Measurements from ENCODE around the gene HDC.

The HDC gene, protein sequence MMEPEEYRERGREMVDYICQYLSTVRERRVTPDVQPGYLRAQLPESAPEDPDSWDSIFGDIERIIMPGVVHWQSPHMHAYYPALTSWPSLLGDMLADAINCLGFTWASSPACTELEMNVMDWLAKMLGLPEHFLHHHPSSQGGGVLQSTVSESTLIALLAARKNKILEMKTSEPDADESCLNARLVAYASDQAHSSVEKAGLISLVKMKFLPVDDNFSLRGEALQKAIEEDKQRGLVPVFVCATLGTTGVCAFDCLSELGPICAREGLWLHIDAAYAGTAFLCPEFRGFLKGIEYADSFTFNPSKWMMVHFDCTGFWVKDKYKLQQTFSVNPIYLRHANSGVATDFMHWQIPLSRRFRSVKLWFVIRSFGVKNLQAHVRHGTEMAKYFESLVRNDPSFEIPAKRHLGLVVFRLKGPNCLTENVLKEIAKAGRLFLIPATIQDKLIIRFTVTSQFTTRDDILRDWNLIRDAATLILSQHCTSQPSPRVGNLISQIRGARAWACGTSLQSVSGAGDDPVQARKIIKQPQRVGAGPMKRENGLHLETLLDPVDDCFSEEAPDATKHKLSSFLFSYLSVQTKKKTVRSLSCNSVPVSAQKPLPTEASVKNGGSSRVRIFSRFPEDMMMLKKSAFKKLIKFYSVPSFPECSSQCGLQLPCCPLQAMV

DNA sequence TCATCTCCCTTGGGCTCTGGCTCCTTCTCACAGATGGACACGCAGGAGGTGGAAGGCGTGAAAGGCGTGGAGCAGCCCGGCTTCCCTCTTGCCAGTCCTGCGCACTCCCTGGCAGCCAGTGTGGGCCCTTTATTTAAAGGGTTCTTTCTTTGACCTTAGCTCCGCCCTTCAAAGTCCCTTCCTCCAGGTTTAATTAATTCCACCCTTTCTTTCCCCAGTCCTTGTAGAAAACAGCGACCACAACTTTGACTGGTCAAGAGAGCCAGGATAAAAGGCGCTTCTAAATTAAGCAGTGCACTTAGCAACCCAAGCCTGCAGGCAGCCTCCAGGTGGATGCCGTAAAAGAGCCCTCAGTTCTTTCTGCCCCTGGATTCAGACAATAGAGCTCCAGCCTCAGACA, at the start of gene HDC:
Gene HDC, minus strand, starts transcription at position 107 of the 400 bp plus-strand sequence. Its CDS starts 103 bp downstream, at position 4.
- DNase-seq (ENCODE audit: low spot score) = no peak

DNA sequence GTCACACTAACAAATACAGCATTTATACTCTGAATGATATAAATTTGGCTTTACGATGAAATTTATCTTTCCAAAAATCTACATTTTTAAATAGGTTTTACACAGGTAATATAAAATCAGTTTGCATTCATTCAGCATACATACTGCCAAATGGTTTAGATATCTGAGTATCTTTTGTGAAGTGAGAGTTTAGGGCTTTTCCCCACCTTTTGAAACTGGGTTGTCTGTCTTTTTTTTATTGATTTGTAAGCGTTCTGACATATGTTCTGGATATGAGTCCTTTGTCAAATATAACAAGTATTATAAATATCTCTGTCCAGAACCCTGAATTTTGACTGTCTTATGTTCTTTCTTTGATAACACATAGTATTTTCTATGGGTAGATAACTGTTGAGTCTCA, 47.1 kb upstream of the HDC start:
- no peak for DNase-seq (ENCODE audit: low spot score)

DNA sequence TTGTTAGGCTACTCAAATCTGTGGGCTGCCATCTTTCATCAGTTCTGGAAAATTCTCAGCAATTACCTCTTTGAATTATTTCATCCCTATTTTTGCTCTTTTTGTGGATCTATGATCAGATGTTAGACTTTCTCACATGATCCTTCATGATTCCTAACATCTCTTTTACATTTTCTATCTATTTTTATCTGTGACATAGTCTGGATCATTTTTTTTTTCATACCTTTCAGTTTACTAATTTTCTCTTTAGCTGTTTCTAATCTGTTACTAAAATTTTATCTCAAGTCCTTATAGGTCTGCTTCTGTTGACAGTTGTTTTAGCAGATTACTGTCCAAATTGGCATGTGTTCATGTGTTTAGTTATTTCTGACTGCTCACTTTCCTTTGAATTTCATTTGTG, 42.3 kb upstream of the HDC start:
- no peak for DNase-seq (ENCODE audit: low spot score)

DNA sequence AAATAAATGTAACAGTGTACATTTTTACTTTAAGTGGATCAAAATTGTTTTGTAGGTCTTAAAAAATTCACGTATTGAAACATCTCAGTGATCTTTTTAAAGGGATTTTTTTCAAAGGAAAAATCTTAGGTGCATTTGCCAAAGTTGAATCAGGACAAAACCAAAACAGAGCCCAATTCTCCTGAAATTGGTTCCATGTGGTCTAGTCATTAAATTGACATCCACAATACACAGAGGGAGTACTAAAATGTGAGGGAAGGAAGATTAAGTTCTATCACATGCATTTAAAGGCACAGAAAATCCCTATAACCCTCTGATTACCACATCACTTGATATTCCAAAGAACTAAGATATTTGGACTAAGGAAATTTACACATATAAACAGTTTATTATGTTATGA, 39.3 kb upstream of the HDC start:
- DNase-seq (ENCODE audit: low spot score) = no peak

DNA sequence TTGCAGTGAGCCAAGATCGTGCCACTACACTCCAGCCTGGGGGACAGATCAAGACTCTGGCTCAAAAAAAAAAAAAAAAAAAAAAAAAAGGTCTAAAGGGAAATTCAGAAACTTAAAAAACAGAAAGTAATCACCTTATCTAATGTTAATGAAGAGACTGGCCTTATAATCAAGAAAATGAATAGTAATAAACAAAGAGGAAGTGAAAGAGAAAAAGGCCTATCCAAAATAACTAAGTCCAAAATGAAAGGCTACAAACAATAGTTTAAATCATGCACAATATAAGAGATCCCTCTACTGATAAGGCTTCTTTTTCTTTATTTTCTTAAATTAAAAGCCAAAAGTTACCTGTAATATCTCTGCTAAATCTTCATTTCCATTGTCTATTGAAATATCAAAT, 37.1 kb upstream of the HDC start:
- DNase-seq (ENCODE audit: low spot score) = no peak

DNA sequence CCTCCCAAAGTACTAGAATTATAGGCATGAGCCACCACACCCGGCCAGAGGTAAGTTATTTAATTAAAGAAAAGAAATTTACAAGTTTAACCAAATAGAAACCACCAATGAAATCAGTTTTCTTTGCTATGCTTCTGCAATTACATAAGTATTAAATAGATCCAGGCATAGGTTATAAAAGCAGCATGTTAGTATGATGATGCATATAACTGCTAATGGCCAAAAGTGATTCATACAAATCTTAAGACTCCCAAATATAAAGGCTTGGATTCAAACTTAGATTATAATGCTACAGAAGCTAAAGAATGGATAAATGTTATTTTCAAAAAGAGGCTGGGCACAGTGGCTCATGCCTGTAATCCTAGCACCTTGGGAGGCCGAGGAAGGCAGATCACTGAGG, 32.8 kb upstream of the HDC start:
- DNase-seq (ENCODE audit: low spot score) = no peak

DNA sequence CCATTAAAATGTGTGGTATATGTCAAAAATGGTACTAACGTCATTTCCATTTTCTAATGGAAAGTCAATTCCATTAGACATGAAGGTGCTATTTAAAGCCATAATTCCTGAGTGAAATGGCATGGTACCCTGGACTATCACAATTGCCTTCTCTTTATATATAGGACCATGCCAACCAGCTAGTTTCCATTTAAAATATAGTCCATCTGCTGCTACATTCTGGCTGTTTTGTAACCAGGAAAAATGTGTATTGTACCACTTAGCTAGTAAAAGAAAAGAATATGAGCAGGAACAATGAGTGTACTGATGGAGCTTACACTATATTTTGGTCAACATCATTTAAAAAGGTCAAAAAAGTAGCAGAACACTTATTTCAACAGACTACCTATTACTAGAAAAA, 30.4 kb upstream of the HDC start:
- DNase-seq (ENCODE audit: low spot score) = no peak

DNA sequence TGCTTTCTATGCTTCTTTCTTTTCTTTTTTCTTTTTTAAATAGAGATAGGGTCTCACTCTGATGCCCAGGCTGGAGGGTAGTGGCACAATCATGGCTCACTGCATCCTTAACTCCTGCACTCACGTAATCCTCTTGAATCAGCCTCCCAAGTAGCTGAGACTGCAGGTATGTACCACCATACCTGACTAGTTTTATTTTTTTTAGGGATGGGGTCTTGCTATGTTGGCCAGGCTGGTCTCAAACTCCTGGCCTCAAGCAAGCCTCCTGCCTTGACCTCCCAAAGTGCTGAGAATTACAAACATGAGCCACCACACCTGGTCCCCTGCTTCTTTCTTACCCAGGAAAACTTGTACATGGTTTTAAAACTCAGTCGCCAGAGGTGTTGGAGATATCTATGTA, 24.2 kb upstream of the HDC start:
- DNase-seq (ENCODE audit: low spot score) = no peak

DNA sequence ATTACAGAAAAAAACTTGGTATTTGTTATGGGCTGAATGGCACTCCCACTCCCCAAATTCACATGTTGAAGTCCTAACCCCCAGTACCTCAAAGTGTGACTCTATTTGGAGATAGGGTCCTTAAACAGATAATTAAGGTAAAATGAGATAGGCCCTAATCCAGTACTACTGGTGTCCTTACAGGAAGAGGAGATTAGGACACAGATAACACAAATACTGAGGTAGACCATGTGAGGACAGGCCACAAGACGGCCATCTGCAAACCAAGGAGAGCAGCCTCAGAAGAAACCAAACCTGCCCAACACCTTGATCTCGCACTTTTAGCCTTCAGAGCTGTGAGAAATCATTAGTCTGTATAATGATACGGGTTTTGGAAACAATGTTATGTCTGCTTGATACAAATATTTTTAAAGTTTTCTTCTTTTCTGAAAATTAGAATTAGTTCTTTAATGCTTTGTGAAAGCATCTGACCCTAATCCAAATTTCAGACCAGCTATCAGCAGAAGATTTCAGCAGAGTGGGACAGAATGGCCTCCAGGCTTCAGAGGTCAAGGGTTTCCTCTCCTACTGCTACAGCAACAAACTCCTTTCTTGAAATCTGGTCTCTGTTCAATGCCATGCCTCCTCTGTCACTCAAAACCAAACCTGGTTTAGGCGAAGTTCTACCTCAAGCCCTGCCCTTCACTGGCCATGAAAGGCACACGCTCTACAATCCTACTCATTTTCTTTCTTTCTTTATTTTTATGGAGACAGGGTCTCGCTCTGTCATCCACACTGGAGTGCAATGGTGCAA, 22.0 kb upstream of the HDC start:
- no peak for DNase-seq (ENCODE audit: low spot score)

DNA sequence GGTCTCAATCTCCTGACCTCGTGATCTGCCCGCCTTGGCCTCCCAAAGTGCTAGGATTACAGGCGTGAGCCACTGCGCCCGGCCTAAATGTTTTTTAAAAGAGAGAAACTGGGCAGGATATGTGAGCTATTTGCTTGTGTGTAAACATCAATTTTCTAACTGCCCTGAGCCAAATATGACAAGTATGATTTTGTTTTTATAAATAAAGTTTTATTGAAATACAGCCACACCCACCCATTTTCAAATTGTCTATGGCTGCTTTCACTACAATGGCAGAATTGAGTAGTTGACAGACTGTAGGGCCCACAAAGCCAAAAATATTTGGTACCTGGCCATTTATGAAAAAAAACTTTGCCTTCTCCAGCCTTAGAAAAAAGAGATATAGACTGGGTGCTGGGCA, 15.9 kb upstream of the HDC start:
- no peak for DNase-seq (ENCODE audit: low spot score)

DNA sequence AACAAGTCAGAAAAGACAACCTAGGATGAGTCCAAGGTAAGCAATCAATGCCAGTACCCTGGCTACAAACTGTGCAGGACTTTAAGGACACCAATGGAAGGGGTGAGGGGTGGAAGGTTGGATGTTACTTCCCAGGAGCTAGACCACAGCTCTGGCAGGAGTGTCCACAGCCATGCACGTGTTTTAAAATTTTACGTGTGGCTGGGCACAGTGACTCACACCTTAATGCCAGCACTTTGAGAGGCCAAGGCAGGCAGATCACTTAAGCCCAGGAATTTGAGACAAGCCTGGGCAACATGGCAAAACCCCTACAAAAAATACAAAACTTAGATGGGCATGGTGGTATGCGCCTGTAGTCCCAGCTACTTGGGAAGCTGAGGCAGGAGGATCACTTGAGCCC, 14.7 kb upstream of the HDC start:
- no peak for DNase-seq (ENCODE audit: low spot score)

DNA sequence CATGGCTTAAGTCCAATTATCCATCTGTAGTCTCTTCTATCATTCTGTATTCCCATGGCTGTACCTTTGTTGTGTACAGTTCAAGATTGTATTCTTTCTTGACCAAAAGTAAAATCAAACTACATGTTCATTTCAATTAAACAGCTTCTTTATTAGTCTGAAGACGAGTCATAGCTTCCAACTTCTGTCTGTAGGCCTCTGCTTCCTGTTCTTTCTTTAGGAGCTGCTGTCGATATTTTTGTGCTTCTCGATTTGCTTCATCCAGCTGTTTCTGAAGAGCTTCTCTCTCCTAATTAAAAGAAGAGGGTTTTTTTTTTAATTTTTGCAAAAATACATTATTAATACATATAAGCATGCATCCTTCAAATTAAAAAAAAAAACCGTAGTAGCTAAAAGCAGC, 13.0 kb upstream of the HDC start:
- DNase-seq (ENCODE audit: low spot score) = no peak

DNA sequence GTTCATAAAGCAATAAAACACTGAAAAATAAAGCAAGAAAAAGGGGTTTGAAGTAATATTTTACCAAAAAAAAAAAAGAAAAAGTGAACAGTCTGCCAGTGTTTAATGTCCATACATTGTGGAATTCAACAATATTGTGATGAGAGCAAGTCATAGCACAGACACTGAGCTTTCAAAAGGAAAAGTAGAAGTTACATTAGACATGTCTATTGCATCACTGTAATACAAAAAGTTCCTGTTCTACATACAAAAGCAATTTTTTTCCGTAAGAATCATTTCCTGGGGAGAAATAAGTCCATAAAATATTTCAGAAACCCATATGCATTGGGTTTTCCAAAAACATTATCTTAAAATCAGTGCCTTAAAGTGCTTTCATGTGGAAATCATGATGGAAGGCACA, 11.8 kb upstream of the HDC start:
- DNase-seq (ENCODE audit: low spot score) = no peak

DNA sequence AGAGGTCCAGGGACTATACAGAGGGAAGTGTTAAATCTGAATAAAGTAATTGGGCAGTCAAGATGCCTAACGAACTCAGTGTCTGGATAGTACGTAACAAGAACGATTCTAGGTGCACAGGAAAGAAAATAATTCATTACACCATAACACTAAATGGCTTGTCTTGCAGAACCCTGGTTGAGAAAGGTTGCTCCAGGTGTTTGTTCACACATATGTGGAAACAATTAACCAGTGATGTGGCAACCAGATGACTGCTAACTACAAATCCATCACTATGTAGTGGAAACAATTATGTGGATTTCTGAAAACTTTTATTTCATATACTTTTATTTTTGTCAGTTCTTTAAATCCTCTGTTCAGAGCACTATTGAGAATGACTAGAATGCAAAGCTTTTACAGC, 10.4 kb upstream of the HDC start:
- no peak for DNase-seq (ENCODE audit: low spot score)

DNA sequence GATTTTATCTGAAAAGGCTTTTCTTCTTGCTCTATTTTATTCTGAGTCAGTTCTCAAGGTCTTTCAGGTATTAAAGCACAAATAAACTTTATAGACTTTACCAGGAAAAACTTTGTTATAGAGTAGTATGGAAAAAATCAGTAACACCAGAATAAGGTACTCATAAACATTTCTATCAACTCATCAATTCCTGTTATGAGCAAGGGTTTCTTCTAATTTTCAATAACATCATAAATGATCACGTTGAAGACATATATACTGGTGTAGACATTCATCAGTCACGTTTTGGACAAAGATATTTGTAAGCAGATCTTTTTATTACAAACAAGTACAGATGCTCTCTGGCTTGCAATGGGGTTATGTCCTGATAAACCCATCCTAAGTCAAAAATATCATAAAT, 9.6 kb upstream of the HDC start:
- no peak for DNase-seq (ENCODE audit: low spot score)

DNA sequence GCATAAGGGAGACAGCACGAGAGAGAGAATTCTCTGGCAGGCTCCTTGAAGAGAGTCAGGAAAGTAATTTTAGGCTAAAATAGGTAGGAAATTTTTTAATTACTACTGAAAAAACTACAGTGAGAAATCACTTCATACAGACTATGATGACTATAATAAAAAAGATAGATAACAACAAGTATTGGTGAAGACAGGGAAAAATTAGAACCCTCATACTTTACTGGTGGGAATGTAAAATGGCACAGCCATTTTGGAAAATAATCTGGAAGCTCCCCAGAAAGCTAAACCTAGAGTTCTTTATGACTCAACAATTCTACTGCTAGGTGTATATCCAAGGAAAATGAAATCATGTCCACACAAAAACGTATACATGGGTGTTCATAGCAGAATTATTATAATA, 2.1 kb upstream of the HDC start:
- no peak for DNase-seq (ENCODE audit: low spot score)

DNA sequence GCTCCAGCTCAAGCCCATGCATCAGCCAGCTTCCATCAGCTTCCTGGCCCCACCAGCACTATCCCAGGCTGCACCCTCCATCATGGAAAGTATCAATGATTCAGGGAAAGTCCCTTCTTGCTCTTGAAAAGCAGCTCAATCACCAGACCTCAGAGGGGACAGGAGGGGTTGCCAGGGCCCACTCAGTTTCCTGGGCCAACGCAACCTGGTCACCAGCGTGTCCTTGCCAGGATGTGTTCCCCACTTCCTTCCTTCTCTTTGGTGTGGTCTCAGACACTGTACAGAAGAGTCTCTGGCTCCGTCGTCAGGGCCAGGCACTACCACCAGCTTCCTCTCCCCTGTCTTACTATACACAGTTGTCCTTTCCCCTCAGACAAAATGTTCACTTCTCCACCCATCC, 3.0 kb downstream of the HDC start:
- no peak for DNase-seq (ENCODE audit: low spot score)

DNA sequence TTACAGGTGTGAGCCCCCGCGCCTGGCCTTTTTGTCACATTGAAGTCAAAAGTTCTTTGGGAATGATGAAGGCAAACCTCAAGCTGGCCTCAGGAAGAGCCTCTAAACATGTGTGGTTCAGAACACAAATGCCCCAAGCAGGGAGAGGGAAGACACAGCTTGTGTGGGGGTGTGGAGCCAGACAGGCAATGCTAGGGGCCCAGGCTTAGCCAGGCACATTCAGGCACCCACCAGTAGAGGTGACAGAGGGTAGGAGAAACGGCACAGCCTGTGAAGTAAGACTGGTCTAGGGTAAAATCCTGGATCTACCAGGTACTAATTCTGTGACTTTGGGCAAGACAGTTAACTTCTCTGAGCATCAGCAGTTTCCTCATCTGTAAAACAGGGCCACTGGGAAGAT, 3.5 kb downstream of the HDC start:
- DNase-seq (ENCODE audit: low spot score) = no peak

DNA sequence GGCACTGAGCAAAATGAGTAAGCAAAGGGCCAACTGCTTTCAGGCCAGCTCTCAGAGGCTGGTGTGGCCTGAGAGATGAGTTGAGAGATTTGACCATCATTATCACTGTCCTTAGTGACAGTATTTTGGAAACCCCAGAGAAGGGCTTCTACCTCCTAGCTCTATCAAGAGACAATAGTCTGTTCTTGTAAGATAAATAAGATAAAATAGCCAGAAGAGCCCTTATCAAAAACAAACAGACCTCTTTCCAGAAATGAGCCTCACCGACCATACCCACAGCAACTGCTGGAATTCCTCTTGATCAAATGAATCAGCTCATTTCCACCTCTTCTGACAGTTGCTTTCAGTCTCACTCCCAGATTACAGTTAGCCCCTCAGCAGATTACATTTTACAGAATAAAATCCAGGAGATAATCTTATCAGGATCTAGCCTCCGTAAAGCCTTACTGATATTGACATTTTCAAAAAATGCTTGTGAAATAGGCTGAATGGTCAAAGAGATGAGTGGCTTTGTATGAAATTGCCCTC, 4.5 kb downstream of the HDC start:
- DNase-seq (ENCODE audit: low spot score) = no peak

DNA sequence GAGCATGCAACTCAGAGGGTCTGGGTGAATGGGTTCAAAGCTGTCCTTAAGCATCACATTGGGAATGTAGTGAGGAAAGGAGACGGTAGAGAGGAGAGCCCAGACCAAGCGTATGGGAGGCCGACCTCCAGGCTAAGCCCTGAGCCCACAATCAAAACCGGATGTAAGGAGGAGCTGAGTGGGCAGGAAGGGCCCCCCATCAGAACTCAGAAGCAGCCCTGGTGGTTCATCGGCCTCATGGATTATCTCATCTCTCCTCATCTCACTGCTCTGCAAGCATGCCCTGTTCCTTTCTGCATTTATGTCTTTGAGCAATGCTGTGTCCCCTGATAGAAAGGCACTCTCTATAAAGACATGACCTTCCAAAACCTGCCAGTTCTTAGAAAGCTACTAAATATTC, 6.2 kb downstream of the HDC start:
- no peak for DNase-seq (ENCODE audit: low spot score)

DNA sequence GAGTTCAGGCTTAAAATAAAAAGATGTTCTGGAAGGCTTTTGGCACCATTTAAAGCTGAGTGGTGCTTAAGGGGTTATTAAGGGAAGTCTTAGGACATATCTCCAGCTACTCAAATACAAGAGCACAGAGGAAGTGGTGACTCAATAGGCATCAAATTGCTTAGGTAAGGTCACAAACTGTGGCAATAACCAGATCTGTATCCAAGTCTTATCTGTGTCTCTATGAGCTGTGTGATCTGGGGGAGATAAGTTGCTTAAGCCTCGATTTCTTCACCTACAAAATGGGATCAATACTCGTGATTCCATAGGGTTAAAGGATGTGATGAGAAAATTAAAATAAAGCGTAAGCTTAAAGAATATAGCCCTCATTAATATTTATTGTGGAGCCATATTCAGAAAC, 7.6 kb downstream of the HDC start:
- DNase-seq (ENCODE audit: low spot score) = no peak

DNA sequence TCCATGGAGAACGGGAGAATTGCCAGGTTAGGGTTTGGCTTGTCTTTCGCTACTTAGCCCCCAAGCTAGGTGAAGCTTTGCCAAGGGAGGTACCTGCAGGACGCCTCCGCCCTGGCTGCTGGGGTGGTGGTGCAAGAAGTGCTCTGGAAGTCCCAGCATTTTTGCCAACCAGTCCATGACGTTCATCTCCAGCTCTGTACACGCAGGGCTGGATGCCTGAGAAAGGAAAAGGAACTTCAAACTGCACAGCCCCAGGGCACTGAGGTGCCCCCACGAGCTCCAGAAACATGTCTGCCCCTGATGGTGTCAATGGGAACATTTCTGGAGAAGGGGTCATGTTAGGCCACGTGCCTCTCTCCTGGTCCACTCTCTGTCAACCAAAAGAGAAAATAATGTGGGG, 8.2 kb downstream of the HDC start:
- no peak for DNase-seq (ENCODE audit: low spot score)

Data from AG08396 (cell line).